IPS-15b (cell line): Measurements from ENCODE around the gene PTPRJ.

Experiments used
- H3K27me3 ChIP-seq: one replicate; pipeline ENCODE4 v1.6.1; 2013; ENCODE audit warnings: low read length; ENCODE audit not compliant: control insufficient read depth, insufficient read depth
- H3K36me3 ChIP-seq: one replicate; pipeline ENCODE4 v1.6.1; 2013; ENCODE audit warnings: low read length; ENCODE audit not compliant: control insufficient read depth, insufficient read depth
- H3K4me1 ChIP-seq: one replicate; pipeline ENCODE4 v1.6.1; 2013; ENCODE audit warnings: mild to moderate bottlenecking, low read length; ENCODE audit not compliant: control insufficient read depth, insufficient read depth
- H3K4me3 ChIP-seq: one replicate; pipeline ENCODE4 v1.5.1; 2013; ENCODE audit warnings: low read depth, low read length
- H3K9ac ChIP-seq: one replicate; pipeline ENCODE4 v1.6.1; 2013; ENCODE audit warnings: low read depth, mild to moderate bottlenecking, low read length
- H3K9me3 ChIP-seq: one replicate; pipeline ENCODE4 v1.6.1; 2013; ENCODE audit warnings: mild to moderate bottlenecking, low read length; ENCODE audit not compliant: control insufficient read depth, insufficient read depth

Gene PTPRJ

DNA sequence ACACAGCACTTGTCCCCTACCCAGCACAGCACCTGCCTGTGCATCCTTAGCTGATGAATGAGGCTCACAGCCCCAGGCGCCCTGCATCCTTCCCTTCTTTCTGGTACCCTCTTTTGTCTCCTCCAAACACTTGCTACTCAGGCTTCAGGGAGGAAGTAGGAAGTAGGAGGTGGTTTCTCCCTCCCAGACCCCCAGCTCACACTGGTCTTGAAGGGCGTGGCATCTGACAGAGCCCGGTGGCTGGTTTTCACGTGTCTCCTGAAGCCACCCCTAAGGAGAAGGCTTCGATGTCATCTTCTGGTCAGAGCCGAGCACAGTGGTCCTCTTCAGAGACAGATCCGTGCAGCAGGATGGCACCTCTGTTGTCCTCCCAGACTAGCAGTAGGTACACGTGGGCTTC, 109.8 kb downstream of the PTPRJ start:
- Histone ChIP-seq H3K4me1 (peaks cover 3% of the 10 kb centered on the region), H3K9ac (no peak overlapping the region), H3K4me3 (no peak overlapping the region), H3K9me3 (no peaks in the 10 kb centered on the region), H3K27me3 (no peaks in the 10 kb centered on the region), H3K36me3 (no peaks in the 10 kb centered on the region)

DNA sequence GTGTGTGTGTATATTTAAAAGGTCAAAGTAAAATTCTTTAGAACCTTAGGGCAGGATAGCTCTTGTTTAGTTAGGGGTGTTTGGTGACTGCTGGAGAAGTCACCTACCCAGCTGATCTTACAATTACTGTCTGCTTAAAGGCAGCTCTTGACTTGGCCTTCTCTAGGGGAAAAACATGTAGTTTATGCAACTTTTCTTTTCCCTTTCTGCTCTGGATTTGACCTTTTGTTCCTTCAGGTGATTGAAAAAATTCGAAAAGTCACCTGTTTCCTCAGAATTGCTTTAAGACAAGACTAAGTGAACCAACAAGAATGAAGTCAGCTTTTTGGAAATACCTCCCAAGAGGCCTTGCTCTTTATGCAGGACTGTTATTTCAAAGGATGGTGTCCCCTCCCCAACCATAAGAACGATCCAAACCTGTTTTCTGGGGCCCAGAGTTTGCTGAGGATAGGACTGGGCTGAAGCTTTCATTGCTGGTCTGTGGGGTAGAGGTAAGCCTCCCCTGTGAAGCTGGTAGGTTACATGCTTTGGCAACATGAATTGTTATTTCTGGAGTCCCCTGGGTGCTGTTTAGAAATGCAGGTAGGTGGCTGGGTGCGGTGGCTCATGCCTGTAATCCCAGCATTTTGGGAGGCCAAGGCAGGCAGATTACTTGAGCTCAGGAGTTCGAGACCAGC, 111.2 kb downstream of the PTPRJ start:
- H3K9ac ChIP-seq = no peak overlapping the region
- no peaks in the 10 kb centered on the region for H3K9me3 ChIP-seq
- no peaks in the 10 kb centered on the region for H3K36me3 ChIP-seq
- H3K4me3 ChIP-seq = no peak overlapping the region
- H3K27me3 ChIP-seq = no peaks in the 10 kb centered on the region
- H3K4me1 ChIP-seq = peaks cover 8% of the 10 kb centered on the region

DNA sequence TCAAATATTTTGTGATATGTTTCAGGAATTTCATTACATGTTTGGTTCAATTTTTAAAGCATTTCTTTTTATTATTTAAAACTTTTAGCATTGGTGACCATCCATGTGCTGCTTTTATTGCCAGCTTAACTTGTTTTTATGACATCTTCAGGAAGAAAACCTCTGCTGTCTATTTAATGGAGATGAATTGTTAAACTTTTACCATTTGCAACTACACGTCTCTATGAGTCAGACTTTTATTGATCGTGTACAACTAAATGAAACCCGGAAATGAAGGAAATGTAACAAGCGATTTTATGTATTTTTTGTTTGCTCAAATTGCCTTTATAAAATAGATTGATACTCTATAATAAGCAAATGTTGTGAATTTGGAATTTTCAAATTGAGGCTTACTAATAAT, 113.0 kb downstream of the PTPRJ start:
- peaks cover 17% of the 10 kb centered on the region for H3K4me1 ChIP-seq
- H3K27me3 ChIP-seq = no peaks in the 10 kb centered on the region
- no peak overlapping the region for H3K9ac ChIP-seq
- no peak overlapping the region for H3K4me3 ChIP-seq
- H3K36me3 ChIP-seq = no peaks in the 10 kb centered on the region
- H3K9me3 ChIP-seq = no peaks in the 10 kb centered on the region

DNA sequence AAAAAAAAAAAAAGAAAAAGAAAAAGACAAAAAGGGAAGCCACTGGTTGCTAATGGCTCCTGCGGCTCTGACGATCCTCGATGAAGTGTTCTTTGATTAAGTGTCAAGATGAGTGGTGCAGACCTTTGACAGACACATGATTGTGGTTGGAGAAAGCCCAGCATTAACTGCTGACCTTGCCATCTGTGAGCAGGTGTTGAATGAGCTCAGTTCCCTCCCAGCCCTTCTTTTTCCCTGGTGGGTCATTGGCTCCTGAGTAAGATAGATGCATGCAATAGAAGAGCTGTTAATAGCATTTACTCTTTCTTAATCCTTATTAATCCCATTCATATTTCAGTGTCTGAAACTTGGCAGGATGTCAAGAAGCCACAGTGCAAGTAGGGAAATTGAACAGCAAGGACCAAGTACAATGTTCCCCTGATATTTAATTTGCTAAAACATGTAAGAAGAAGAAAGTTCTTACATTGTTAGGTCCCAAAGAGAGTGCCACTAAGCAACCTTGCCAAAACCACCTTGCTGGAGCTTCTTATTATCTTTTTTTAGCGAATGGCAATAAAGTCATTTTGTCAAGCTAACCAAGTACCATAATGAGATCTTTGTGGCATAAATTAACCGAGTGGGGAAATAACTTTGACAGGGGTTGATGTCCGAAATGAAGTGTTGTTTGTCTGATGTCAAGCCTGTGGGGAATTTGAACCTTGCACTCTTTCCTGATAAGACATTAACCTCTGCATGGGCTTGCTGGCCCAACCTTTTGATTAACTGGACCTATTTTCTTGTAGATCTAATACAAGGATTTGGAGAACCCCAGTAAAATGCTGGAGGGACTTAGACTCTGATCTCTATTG, 113.7 kb downstream of the PTPRJ start:
- Histone ChIP-seq H3K4me1 (peaks cover 17% of the 10 kb centered on the region), H3K4me3 (no peak overlapping the region), H3K9me3 (no peaks in the 10 kb centered on the region), H3K9ac (no peak overlapping the region), H3K27me3 (no peaks in the 10 kb centered on the region), H3K36me3 (no peaks in the 10 kb centered on the region)

DNA sequence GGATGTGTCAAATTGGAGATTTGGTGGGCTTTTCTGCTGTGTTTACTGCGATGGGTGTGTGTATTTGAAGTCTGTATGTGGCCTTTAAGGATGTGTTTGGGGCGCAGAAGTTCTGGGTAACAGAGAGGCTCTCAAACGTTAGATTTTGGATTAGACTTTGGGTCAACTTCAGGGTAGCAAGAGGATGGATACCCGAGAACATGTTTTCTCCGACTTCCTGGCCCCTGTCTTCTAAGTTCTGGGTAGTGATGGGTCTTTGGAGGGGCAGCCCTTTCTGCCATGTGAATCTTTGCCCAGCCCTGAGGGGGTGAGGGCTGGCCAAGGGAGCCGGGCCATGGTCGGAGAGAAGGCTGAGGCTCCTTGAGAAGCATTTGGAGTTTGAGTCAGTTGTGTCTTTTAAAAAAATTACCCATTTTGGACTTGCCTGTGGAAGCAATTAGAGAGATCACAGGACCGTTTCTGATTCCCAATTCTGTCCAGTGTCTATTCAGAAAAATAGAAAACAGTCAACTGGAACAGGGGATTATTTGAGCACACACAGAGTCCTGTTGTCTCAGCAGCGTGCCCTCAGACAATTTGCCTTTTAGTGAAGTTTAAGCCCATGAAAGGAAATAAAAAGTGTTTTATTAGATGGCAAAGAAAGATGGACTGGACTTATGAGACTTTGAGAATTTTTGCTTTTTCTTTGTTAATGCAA, 114.4 kb downstream of the PTPRJ start:
- Histone ChIP-seq H3K9ac (no peak overlapping the region), H3K4me3 (no peak overlapping the region), H3K36me3 (no peaks in the 10 kb centered on the region), H3K9me3 (no peaks in the 10 kb centered on the region), H3K27me3 (no peaks in the 10 kb centered on the region), H3K4me1 (peaks cover 17% of the 10 kb centered on the region)

DNA sequence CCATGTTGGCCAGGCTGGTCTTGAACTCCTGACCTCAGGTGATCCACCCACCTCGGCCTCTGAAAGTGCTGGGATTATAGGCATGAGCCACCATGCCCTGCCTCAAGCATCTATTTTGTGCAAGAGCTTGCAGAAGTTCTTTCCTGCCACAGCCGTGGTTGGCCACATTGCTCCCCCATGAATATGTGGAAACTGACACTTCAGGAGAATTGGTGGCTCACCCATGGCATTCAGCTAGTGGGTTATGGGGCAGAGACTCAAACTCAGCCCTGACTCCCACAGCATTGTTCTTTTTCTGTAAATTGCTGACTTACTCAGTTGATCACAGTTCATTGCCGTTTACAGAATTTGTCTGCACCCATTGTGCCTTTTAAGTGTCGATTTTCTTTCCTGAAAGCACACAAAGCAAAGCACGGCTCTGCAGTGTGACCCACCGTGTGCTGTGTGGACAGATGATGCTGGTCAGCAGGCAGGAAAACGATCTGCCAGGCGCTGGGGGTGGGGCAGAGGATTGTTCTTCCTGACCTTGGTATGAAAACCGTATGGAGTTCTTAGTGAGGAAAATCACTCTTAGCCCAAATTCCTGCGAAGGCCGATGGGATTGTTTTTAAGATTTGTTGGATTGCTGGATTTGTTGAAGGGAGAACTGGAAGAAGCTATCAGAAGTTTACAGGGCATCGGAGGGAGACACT, 115.6 kb downstream of the PTPRJ start:
- Histone ChIP-seq H3K9ac (peak overlapping the region; percentile 32), H3K36me3 (no peaks in the 10 kb centered on the region), H3K4me3 (no peak overlapping the region), H3K9me3 (no peaks in the 10 kb centered on the region), H3K27me3 (no peaks in the 10 kb centered on the region), H3K4me1 (peaks cover 17% of the 10 kb centered on the region)

DNA sequence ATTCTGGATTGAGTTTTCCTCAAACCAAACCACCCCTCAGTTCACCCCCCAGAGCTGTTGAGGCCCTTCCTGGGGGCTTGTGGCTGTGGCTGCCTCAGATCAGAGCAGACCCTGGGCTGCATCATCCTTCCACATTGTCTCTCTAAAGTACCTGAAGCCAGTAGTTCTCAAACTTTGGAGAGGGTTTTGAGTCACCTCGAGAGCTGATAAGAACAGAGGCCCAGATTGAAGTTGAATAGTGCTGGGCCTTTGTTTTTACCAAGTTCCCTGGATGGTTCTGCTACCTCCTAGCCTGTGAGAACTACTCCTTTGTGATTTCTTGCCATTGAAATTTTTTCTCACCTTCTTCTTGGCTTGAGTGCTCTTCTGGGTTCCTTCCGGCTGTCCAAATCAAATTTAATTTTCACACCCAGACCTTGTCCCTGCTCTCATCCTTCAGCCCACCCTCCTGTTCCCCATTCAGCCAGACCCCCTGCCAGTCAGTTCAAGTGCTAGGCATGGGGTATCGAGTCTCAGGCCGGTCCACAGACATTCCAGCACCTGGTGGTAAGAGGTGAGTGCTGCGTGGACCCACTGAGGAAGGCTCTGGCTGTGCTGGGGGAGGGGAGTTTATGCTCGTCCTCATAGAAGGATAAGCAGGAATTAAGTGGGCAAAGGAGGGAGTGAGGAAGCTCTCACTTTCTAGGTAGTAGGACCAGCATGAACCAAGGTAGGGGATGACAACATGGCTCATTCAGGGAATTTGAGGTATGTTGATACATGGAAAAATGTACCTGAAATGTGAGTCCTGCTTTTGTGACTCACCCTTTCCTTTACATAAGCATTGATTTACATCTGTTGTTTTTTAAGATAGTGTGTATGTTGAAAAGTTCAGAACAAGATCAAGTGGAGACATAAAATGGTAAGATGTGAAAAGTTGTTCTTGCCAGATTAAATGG, 116.5 kb downstream of the PTPRJ start:
- H3K9ac ChIP-seq = no peak overlapping the region
- no peaks in the 10 kb centered on the region for H3K9me3 ChIP-seq
- H3K36me3 ChIP-seq = no peaks in the 10 kb centered on the region
- peaks cover 14% of the 10 kb centered on the region for H3K4me1 ChIP-seq
- H3K4me3 ChIP-seq = no peak overlapping the region
- H3K27me3 ChIP-seq = no peaks in the 10 kb centered on the region

DNA sequence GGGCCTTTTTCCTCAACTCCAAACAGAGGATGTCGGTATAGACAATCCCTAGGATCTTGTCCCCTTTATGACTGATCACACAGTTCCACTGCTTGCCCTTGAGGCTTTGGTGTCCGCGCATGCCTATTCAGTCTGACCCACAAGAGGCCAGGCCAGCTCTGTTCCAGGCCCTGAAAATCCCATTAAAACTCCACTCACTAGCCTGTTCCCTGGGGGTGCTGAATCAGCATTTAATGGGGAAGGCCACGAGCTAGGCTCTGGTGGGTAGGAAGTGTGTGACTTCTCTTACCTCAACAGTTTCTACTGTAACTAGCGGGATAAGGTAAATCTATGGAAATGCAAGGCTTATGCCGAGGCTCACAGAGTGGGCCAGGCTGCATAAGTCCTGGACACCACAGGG, 117.7 kb downstream of the PTPRJ start:
- Histone ChIP-seq H3K36me3 (no peaks in the 10 kb centered on the region), H3K4me1 (peaks cover 14% of the 10 kb centered on the region), H3K9ac (no peak overlapping the region), H3K4me3 (no peak overlapping the region), H3K9me3 (no peaks in the 10 kb centered on the region), H3K27me3 (no peaks in the 10 kb centered on the region)

DNA sequence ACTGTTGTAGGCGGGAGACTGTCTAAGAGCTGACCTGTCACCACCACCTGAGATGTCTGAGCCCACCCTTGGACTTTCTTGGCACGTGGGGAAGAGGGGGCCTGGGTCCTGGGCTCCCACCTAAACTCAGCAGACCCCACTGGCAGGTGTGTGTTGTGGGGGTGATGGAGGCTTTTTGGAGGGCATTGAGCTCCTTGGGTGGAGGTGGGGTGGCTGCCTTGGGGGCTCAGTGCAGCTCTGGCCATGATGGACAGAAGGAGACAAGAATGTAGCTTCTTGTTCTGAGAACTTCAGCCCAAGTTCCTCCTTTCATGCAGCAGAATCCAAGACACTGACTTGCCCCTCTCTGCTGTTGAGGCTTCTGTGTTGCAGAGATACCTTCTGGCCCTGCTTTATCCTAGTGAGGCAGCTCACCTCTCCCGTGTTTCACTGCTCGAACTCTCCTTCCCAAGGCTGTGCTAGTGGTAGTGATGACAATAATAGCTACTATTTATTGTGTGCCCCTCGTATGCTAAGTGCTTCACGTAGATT, 119.6 kb downstream of the PTPRJ start:
- no peaks in the 10 kb centered on the region for H3K27me3 ChIP-seq
- H3K36me3 ChIP-seq = no peaks in the 10 kb centered on the region

DNA sequence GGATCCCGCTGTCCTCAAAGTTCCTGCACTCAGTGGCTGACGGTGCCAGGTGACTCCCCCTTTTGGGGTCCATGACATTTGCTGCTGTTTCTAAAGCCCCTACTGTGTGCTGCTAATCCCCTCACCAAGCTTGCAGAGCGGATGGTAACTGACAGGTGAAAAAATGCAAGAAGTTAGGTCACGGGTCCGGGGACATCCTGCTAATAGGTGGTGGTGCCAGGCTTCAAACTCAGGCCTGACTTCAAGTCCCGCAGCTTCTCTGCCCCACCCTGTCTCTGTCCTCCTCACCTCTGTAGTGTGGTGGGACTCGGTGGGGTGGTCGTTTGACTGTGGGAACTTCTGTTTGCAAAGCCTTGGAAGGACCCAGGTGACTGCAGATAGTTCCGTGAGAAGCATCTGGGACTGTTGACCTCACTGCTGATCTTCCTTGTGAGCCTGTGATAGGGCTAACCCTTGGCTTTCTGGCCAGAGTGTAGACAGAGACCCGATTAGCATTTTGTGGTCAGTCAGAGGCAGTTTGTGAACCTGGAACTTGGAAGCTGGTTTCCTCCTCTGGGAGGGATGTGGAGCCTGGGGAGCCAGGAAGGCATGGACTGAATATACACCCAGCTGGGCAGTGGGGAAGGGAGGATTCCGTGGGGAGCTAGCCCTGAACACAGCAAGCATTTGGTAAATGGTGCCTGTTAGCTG, 120.8 kb downstream of the PTPRJ start:
- peaks cover 15% of the 10 kb centered on the region for H3K4me1 ChIP-seq
- no peaks in the 10 kb centered on the region for H3K9me3 ChIP-seq
- no peaks in the 10 kb centered on the region for H3K36me3 ChIP-seq
- H3K27me3 ChIP-seq = no peaks in the 10 kb centered on the region
- H3K4me3 ChIP-seq = no peak overlapping the region
- no peak overlapping the region for H3K9ac ChIP-seq

More for the DNA sequence above, 119.6 kb downstream of the PTPRJ start:
- H3K9ac ChIP-seq = no peak overlapping the region
- no peaks in the 10 kb centered on the region for H3K9me3 ChIP-seq
- no peak overlapping the region for H3K4me3 ChIP-seq
- H3K4me1 ChIP-seq = peaks cover 20% of the 10 kb centered on the region
